Liver (tissue), 9 donors: ENCODE data around the gene KIF26B. TPM values are rescaled to one million over a fixed set of nuclear protein-coding genes. Genes with fewer than 3 reads are reported as not detected.

Source experiments
- DNase-seq: peaks from one replicate; pipeline ENCODE4 v3.0.0-alpha.2; 2017; ENCODE audit warnings: low spot score
- H3K27ac ChIP-seq, 2 donors: one replicate each; pipeline ENCODE4 v1.7.0; 2013; ENCODE audit warnings: inconsistent platforms in 2 of 2, low read length in 2 of 2, control low read depth in 1 of 2, low read depth in 1 of 2, mild to moderate bottlenecking in 1 of 2
- H3K27me3 ChIP-seq, 4 donors: one replicate each; pipeline versions ENCODE4 v1.6.1 to v1.7.0; 2013; ENCODE audit warnings: low read length in 3 of 4, inconsistent platforms in 1 of 4, mild to moderate bottlenecking in 1 of 4, moderate library complexity in 1 of 4; ENCODE audit not compliant: control insufficient read depth in 4 of 4, insufficient read depth in 4 of 4
- H3K36me3 ChIP-seq, 4 donors: one replicate each; pipeline versions ENCODE4 v1.6.1 to v1.7.0; 2013; ENCODE audit warnings: low read length in 3 of 4, mild to moderate bottlenecking in 3 of 4, low read depth in 1 of 4, moderate library complexity in 1 of 4; ENCODE audit not compliant: control insufficient read depth in 4 of 4, insufficient read depth in 3 of 4
- H3K4me1 ChIP-seq, 4 donors: one replicate each; pipeline versions ENCODE4 v1.6.1 to v1.7.0; 2013; ENCODE audit warnings: low read length in 3 of 4, mild to moderate bottlenecking in 3 of 4, moderate library complexity in 1 of 4; ENCODE audit not compliant: control insufficient read depth in 4 of 4, insufficient read depth in 4 of 4
- H3K4me3 ChIP-seq, 3 donors: one replicate each; pipeline versions ENCODE4 v1.6.1 to v1.7.0; 2013; ENCODE audit warnings: low read length in 3 of 3, control low read depth in 1 of 3, low read depth in 1 of 3, mild to moderate bottlenecking in 1 of 3
- H3K9ac ChIP-seq, 2 donors: one replicate each; pipeline ENCODE4 v1.7.0; 2013; ENCODE audit warnings: low read length in 2 of 2, mild to moderate bottlenecking in 2 of 2, moderate library complexity in 2 of 2, control low read depth in 1 of 2, low read depth in 1 of 2
- H3K9me3 ChIP-seq, 4 donors: one replicate each; pipeline versions ENCODE4 v1.6.1 to v1.7.0; 2013; ENCODE audit warnings: low read length in 3 of 4; ENCODE audit not compliant: control insufficient read depth in 4 of 4
- EGR1 ChIP-seq, 2 donors: IDR thresholded peaks; 2 replicates each; pipeline ENCODE4 v1.6.1; 2016 to 2018; ENCODE audit warnings: antibody characterized with exemption in 2 of 2, low read depth in 2 of 2
- FOXA1 ChIP-seq: IDR thresholded peaks from 2 replicates; pipeline ENCODE4 v1.6.1; 2016; ENCODE audit warnings: antibody characterized with exemption
- GABPA ChIP-seq, 2 donors: IDR thresholded peaks in 1 of 2; conservative IDR thresholded peaks in 1 of 2; 2 replicates each; pipeline ENCODE4 v1.6.1; 2016; ENCODE audit warnings: antibody characterized with exemption in 2 of 2, mild to moderate bottlenecking in 1 of 2, moderate library complexity in 1 of 2
- HNF4A ChIP-seq, 2 donors: conservative IDR thresholded peaks; 2 replicates each; pipeline ENCODE4 v1.6.1; 2016; ENCODE audit warnings: antibody characterized with exemption in 2 of 2, mild to moderate bottlenecking in 2 of 2
- HNF4G ChIP-seq: IDR thresholded peaks from 2 replicates; pipeline ENCODE4 v1.6.1; 2016; ENCODE audit warnings: antibody characterized with exemption
- JUND ChIP-seq, 2 donors: IDR thresholded peaks; 2 replicates each; pipeline ENCODE4 v1.6.1; 2016; ENCODE audit warnings: antibody characterized with exemption in 2 of 2
- NR2F2 ChIP-seq: IDR thresholded peaks from 2 replicates; pipeline ENCODE4 v1.6.1; 2016; ENCODE audit warnings: antibody characterized with exemption
- RAD21 ChIP-seq, 2 donors: IDR thresholded peaks; 2 replicates each; pipeline ENCODE4 v1.6.1; 2016; ENCODE audit warnings: antibody characterized with exemption in 2 of 2, mild to moderate bottlenecking in 2 of 2
- SP1 ChIP-seq: IDR thresholded peaks from 2 replicates; pipeline ENCODE4 v1.6.1; 2018; ENCODE audit warnings: antibody characterized with exemption, mild to moderate bottlenecking
- TAF1 ChIP-seq: conservative IDR thresholded peaks from 2 replicates; pipeline ENCODE4 v1.6.1; 2016; ENCODE audit warnings: antibody characterized with exemption, mild to moderate bottlenecking
- WGBS: extraction: QIAGEN DNeasy Blood & Tissue Kit; methylation state at CpG from one replicate; pipeline ENCODE4 v1.1.7; 2013; 5-methylcytosine and 5-hydroxymethylcytosine counted together
- polyA plus RNA-seq, 2 donors: library from polyadenylated mRNA; stranded (reverse) in 1 of 2; unstranded in 1 of 2; fragments of 200-250 nt in 1 of 2; fragments of >200 nt in 1 of 2; fragmentation: Nextera tagmentation in 1 of 2; extraction: Ambion mirVana in 1 of 2; gene quantifications; one replicate each; pipeline versions ENCODE4 v1.2.1 to v1.2.3, GENCODE V29; 2013 to 2015
- total RNA-seq, 2 donors: library from RNA; depleted of rRNA; stranded (reverse); fragments of >200 nt; gene quantifications; one replicate each; pipeline ENCODE4 v1.2.3, GENCODE V29; 2014
- TF ChIP-seq, protein P1 (sequence below): IDR thresholded peaks from 2 replicates; pipeline ENCODE4 v1.6.1; 2016; ENCODE audit warnings: antibody characterized with exemption, mild to moderate bottlenecking
- TF ChIP-seq, protein P2 (sequence below): IDR thresholded peaks from 2 replicates; pipeline ENCODE4 v1.6.1; 2016; ENCODE audit warnings: antibody characterized with exemption
- TF ChIP-seq, protein P3 (sequence below): IDR thresholded peaks from 2 replicates; pipeline ENCODE4 v1.6.1; 2016; ENCODE audit warnings: antibody characterized with exemption
- donor health status: healthy.
- donor health status: healthy.
- donor health status: healthy.
- donor health status: healthy.
- donor health status: healthy.

KIF26B gene
- total and polyA plus RNA-seq, 4 donors = 0.10 to 1.7 (median 0.34) TPM

DNA sequence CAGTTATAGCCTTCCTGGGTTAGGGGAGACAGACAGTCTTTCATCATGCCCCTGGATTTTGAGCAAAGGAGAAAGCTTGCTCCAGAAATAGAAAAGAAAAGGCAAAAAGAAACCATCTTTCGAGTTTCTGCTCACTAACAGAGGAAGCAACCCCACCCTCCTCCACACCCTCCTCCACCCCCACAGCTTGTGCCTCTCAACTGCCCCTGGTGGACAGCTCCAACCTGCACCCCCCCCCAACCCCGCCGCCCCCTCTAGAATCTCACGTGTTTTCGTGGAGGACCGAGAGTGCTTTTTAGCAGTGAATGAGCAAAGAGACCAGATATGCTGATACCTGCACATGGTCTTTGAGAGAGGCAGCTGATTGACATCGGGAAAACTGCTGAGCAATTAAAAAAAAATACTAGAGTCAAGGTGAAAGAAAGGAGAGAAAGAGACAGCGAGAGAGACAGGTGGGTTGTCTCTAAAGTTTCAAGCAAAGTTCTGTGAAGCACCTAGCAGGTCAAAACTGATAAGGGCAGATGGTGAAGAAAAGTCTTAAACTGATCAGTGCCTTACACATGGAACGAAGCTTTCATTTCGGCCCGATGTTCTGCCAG lies 358.3 kb downstream of the KIF26B start:
- Histone ChIP-seq H3K27ac (no peak overlapping the region), H3K27me3 (no peaks in the 10 kb centered on the region), H3K4me3 (no peak overlapping the region), H3K9ac (no peak overlapping the region), H3K9me3 (peaks cover 0 to 4% (median 3%) of the 10 kb centered on the region in 4 donors), H3K36me3 (no peaks in the 10 kb centered on the region), H3K4me1 (no peaks in the 10 kb centered on the region)
- no peak for DNase-seq
- no peak for TF ChIP-seq JUND (IDR thresholded peaks at IDR 0.05)
- no peak for TF ChIP-seq GABPA (IDR thresholded peaks at IDR 0.05 in 1 of 2, conservative IDR thresholded peaks at IDR 0.05 in 1 of 2)
- no peak for TF ChIP-seq SP1
- no peak for TF ChIP-seq FOXA1
- TF ChIP-seq EGR1 (IDR thresholded peaks at IDR 0.05; ENCODE audit: low read depth in 2 of 2) = no peak
- TF ChIP-seq, protein P1, sequence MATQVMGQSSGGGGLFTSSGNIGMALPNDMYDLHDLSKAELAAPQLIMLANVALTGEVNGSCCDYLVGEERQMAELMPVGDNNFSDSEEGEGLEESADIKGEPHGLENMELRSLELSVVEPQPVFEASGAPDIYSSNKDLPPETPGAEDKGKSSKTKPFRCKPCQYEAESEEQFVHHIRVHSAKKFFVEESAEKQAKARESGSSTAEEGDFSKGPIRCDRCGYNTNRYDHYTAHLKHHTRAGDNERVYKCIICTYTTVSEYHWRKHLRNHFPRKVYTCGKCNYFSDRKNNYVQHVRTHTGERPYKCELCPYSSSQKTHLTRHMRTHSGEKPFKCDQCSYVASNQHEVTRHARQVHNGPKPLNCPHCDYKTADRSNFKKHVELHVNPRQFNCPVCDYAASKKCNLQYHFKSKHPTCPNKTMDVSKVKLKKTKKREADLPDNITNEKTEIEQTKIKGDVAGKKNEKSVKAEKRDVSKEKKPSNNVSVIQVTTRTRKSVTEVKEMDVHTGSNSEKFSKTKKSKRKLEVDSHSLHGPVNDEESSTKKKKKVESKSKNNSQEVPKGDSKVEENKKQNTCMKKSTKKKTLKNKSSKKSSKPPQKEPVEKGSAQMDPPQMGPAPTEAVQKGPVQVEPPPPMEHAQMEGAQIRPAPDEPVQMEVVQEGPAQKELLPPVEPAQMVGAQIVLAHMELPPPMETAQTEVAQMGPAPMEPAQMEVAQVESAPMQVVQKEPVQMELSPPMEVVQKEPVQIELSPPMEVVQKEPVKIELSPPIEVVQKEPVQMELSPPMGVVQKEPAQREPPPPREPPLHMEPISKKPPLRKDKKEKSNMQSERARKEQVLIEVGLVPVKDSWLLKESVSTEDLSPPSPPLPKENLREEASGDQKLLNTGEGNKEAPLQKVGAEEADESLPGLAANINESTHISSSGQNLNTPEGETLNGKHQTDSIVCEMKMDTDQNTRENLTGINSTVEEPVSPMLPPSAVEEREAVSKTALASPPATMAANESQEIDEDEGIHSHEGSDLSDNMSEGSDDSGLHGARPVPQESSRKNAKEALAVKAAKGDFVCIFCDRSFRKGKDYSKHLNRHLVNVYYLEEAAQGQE = no peak
- no peak for TF ChIP-seq NR2F2
- TF ChIP-seq RAD21 (IDR thresholded peaks at IDR 0.05) = no peak
- TF ChIP-seq, protein P2, sequence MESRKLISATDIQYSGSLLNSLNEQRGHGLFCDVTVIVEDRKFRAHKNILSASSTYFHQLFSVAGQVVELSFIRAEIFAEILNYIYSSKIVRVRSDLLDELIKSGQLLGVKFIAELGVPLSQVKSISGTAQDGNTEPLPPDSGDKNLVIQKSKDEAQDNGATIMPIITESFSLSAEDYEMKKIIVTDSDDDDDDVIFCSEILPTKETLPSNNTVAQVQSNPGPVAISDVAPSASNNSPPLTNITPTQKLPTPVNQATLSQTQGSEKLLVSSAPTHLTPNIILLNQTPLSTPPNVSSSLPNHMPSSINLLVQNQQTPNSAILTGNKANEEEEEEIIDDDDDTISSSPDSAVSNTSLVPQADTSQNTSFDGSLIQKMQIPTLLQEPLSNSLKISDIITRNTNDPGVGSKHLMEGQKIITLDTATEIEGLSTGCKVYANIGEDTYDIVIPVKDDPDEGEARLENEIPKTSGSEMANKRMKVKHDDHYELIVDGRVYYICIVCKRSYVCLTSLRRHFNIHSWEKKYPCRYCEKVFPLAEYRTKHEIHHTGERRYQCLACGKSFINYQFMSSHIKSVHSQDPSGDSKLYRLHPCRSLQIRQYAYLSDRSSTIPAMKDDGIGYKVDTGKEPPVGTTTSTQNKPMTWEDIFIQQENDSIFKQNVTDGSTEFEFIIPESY = no peak
- no peak for TF ChIP-seq HNF4A (conservative IDR thresholded peaks at IDR 0.05)
- TF ChIP-seq, protein P3, sequence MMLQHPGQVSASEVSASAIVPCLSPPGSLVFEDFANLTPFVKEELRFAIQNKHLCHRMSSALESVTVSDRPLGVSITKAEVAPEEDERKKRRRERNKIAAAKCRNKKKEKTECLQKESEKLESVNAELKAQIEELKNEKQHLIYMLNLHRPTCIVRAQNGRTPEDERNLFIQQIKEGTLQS = no peak
- no peak for TF ChIP-seq TAF1
- no peak for TF ChIP-seq HNF4G
- 61% methylated on average over 11 of the region's 11 CpGs for WGBS

DNA sequence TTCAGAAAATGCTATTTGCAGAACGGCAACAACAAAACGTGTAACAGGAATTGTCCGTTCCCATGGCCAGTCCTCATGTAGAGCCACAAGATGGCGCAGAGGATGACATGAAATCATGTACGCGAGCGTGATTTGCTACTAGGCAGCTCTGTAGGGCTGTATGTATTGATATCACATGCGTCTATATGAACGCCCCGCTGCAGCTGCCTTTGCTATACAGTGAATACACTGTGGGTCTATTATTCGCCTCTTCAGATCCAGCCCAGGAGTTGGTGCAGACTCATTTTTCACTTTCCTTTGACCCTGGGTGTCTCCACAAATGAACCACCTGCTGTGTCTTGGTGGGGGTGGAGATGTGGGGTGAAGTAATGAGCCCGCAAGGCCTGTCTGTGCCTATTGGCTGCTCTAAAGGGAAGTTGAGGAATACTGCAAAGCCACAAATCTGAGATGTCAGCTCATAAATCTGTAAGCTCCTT lies 361.5 kb downstream of the KIF26B start:
- Histone ChIP-seq H3K27me3 (no peaks in the 10 kb centered on the region), H3K9me3 (no peaks in the 10 kb centered on the region), H3K27ac (no peak overlapping the region), H3K4me3 (no peak overlapping the region), H3K4me1 (no peaks in the 10 kb centered on the region), H3K36me3 (no peaks in the 10 kb centered on the region), H3K9ac (no peak overlapping the region)
- TF ChIP-seq, protein P2 = no peak
- TF ChIP-seq FOXA1 (no peak), RAD21 (IDR thresholded peaks at IDR 0.05) (peak in 1 of 2 donors; percentile 18), EGR1 (IDR thresholded peaks at IDR 0.05; ENCODE audit: low read depth in 2 of 2) (no peak)
- DNase-seq = no peak
- WGBS = 84% methylated on average over 12 of the region's 12 CpGs
